Neural cell (in vitro differentiated cells): ENCODE measurements around the gene PTPN5. TPM values are rescaled to one million over a fixed set of nuclear protein-coding genes. Genes with fewer than 3 reads are reported as not detected.

Experiments
- H2AFZ ChIP-seq: fragments of 200-600, 300-800 bp; sonication (generic), shearing (Covaris generic); 2 replicates; pipeline ENCODE4 v1.6.0; 2014; ENCODE audit warnings: low read depth, mild to moderate bottlenecking, antibody characterized with exemption, low read length, moderate library complexity
- H3F3A ChIP-seq: fragments of 200-600 bp; shearing (Covaris generic); 2 replicates; pipeline ENCODE4 v1.6.1; 2016; ENCODE audit warnings: mild to moderate bottlenecking, moderate library complexity, mixed read lengths, antibody characterized with exemption, low read length; ENCODE audit not compliant: insufficient read depth, poor library complexity, severe bottlenecking
- H3K27ac ChIP-seq: fragments of 200-600, 300-800 bp; sonication (generic), shearing (Covaris generic); 2 replicates; pipeline ENCODE4 v1.5.1; 2014; ENCODE audit warnings: mild to moderate bottlenecking, low read length, moderate library complexity
- H3K27me3 ChIP-seq: fragments of 300-800, 200-600 bp; sonication (generic), shearing (Covaris generic); 2 replicates; pipeline ENCODE4 v1.6.0; 2014; ENCODE audit warnings: mild to moderate bottlenecking, low read depth, low read length, moderate library complexity; ENCODE audit not compliant: insufficient read depth
- H3K36me3 ChIP-seq: fragments of 300-800, 200-600 bp; sonication (generic), shearing (Covaris generic); 2 replicates; pipeline ENCODE4 v1.5.1; 2014; ENCODE audit warnings: mild to moderate bottlenecking, antibody characterized with exemption, low read length, moderate library complexity; ENCODE audit not compliant: insufficient read depth
- H3K4me2 ChIP-seq: fragments of 300-800, 200-600 bp; sonication (generic), shearing (Covaris generic); 2 replicates; pipeline ENCODE4 v1.6.0; 2014; ENCODE audit warnings: mild to moderate bottlenecking, low read length
- H3K4me3 ChIP-seq: fragments of 300-800, 200-600 bp; sonication (generic), shearing (Covaris generic); 2 replicates; pipeline ENCODE4 v1.5.1; 2014; ENCODE audit warnings: mild to moderate bottlenecking, low read length, moderate library complexity
- H3K79me2 ChIP-seq: fragments of 200-600 bp; shearing (Covaris generic); replicated peaks from 2 replicates; pipeline ENCODE4 v1.6.0; 2014; ENCODE audit warnings: mild to moderate bottlenecking, low read length, moderate library complexity; ENCODE audit not compliant: insufficient read depth
- H3K9ac ChIP-seq: fragments of 300-800, 200-600 bp; sonication (generic), shearing (Covaris generic); 2 replicates; pipeline ENCODE4 v1.6.1; 2016; ENCODE audit warnings: mild to moderate bottlenecking, low read length, mixed read lengths
- H3K9me2 ChIP-seq: fragments of 200-600 bp; shearing (Covaris generic); 2 replicates; pipeline ENCODE4 v1.6.1; 2016; ENCODE audit warnings: mild to moderate bottlenecking, low read length, mixed read lengths; ENCODE audit not compliant: insufficient read depth
- H3K9me3 ChIP-seq: fragments of 200-600, 300-800 bp; sonication (generic), shearing (Covaris generic); 2 replicates; pipeline ENCODE4 v1.6.1; 2016; ENCODE audit warnings: mild to moderate bottlenecking, mixed run types, low read length, moderate library complexity, mixed read lengths
- H4K20me1 ChIP-seq: fragments of 200-600 bp; shearing (Covaris generic); 2 replicates; pipeline ENCODE4 v1.6.1; 2016; ENCODE audit warnings: mild to moderate bottlenecking, mixed run types; ENCODE audit not compliant: insufficient read depth
- EP300 ChIP-seq: fragments of 450-650 bp; conservative IDR thresholded peaks from 2 replicates; pipeline ENCODE4 v1.6.1; 2014; ENCODE audit warnings: antibody characterized with exemption, mild to moderate bottlenecking, moderate library complexity; ENCODE audit not compliant: poor library complexity, severe bottlenecking
- EZH2 ChIP-seq: fragments of 200-600, 300-800 bp; shearing (Covaris generic), sonication (generic); IDR thresholded peaks from 2 replicates; pipeline ENCODE4 v1.6.1; 2014; ENCODE audit warnings: antibody characterized with exemption, low read length, borderline replicate concordance, mild to moderate bottlenecking; ENCODE audit not compliant: insufficient read depth, poor library complexity, severe bottlenecking
- MXI1 ChIP-seq: fragments of 450-650 bp; conservative IDR thresholded peaks from 2 replicates; pipeline ENCODE4 v1.6.1; 2014; ENCODE audit warnings: antibody characterized with exemption, mild to moderate bottlenecking; ENCODE audit not compliant: poor library complexity, severe bottlenecking
- POLR2AphosphoS5 ChIP-seq: IDR thresholded peaks from 2 replicates; pipeline ENCODE4 v1.6.1; 2012
- RAD21 ChIP-seq: fragments of 450-650 bp; conservative IDR thresholded peaks from 2 replicates; pipeline ENCODE4 v1.6.1; 2014; ENCODE audit warnings: antibody characterized with exemption, mild to moderate bottlenecking, moderate library complexity
- REST ChIP-seq: IDR thresholded peaks from 2 replicates; pipeline ENCODE4 v1.6.1; 2012; ENCODE audit warnings: borderline replicate concordance
- SMC3 ChIP-seq: fragments of 450-650 bp; conservative IDR thresholded peaks from 2 replicates; pipeline ENCODE4 v1.6.1; 2014; ENCODE audit warnings: antibody characterized with exemption, mild to moderate bottlenecking, moderate library complexity; ENCODE audit not compliant: poor library complexity
- TAF1 ChIP-seq: IDR thresholded peaks from 2 replicates; pipeline ENCODE4 v1.6.1; 2012; ENCODE audit warnings: low read depth
- polyA plus RNA-seq: library from polyadenylated mRNA; depleted of rRNA; stranded (reverse); fragments of >200 nt; gene quantifications from 2 replicates; pipeline ENCODE4 v1.2.3, GENCODE V29; 2014
- TF ChIP-seq, protein P1 (sequence below): fragments of 450-650 bp; IDR thresholded peaks from 2 replicates; pipeline ENCODE4 v1.5.1; 2014; ENCODE audit warnings: antibody characterized with exemption, mild to moderate bottlenecking, moderate library complexity; ENCODE audit not compliant: poor library complexity, severe bottlenecking

Gene PTPN5
- polyA plus RNA-seq, 1 donor from 2014 or later, result 122 TPM

DNA sequence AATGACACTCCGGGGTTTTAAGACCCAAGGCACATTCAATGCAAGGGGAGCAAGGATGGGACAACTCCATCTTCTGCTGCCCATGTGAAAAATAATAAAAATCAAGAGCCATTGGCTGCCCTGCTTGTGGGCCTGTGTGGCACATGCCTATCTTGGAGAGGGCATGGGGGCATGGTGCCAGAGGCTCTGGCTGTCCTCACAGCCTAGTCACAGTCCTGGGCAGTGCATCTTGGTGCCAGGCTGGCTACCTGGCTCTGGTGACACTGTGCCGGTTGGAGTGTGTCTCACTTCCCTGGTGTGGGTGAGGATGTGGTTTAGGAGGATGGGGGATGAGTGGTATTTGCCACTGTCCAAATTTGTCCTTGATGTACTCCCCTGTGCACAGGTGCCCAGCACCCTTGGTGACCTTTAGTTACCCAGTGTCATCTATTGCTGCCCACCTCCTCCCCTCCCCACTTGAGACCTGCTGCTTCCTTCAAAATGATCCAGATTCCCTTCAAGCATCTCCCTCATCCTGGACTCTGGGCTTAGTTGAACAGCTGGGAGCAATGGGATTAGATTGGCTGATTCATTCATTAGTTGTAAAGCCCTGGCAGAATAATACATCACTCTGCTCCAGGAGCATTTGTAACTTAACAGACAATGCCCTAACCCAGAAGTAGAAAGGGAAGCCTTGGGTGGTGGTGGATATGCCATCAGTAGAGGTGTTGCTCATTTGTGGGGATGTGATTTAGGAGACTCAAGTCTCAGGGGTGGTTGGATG lies 88.4 kb downstream of the PTPN5 start:
- no peak for TF ChIP-seq SMC3
- TF ChIP-seq POLR2AphosphoS5, result no peak
- TF ChIP-seq, protein P1, sequence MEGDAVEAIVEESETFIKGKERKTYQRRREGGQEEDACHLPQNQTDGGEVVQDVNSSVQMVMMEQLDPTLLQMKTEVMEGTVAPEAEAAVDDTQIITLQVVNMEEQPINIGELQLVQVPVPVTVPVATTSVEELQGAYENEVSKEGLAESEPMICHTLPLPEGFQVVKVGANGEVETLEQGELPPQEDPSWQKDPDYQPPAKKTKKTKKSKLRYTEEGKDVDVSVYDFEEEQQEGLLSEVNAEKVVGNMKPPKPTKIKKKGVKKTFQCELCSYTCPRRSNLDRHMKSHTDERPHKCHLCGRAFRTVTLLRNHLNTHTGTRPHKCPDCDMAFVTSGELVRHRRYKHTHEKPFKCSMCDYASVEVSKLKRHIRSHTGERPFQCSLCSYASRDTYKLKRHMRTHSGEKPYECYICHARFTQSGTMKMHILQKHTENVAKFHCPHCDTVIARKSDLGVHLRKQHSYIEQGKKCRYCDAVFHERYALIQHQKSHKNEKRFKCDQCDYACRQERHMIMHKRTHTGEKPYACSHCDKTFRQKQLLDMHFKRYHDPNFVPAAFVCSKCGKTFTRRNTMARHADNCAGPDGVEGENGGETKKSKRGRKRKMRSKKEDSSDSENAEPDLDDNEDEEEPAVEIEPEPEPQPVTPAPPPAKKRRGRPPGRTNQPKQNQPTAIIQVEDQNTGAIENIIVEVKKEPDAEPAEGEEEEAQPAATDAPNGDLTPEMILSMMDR, result no peak
- no peak for TF ChIP-seq EZH2
- TF ChIP-seq TAF1, result no peak

GRCh38 chr11:18701614-18702216 lies 89.9 kb downstream of the PTPN5 start:
- TF ChIP-seq REST (no peak), TAF1 (no peak), EP300 (no peak), SMC3 (no peak), RAD21 (no peak), MXI1 (no peak), POLR2AphosphoS5 (no peak), EZH2 (no peak)
- TF ChIP-seq, protein P1, result no peak
- H3F3A ChIP-seq, result no peaks in the 10 kb centered on the region
- no peak overlapping the region for H3K4me2 ChIP-seq
- H3K27me3 ChIP-seq, result no peaks in the 10 kb centered on the region
- H3K4me3 ChIP-seq, result no peak overlapping the region
- no peaks in the 10 kb centered on the region for H4K20me1 ChIP-seq
- H3K9me3 ChIP-seq, result no peaks in the 10 kb centered on the region
- H3K9ac ChIP-seq, result no peak overlapping the region
- H3K27ac ChIP-seq, result no peak overlapping the region
- H3K9me2 ChIP-seq, result no peaks in the 10 kb centered on the region
- no peak overlapping the region for H2AFZ ChIP-seq
- no peaks in the 10 kb centered on the region for H3K36me3 ChIP-seq
- no peaks in the 10 kb centered on the region for H3K79me2 ChIP-seq

More for the DNA sequence above, 88.4 kb downstream of the PTPN5 start:
- Histone ChIP-seq H3K36me3 (no peaks in the 10 kb centered on the region), H4K20me1 (no peaks in the 10 kb centered on the region), H2AFZ (no peak overlapping the region), H3K79me2 (no peaks in the 10 kb centered on the region), H3K4me3 (no peak overlapping the region), H3K4me2 (no peak overlapping the region), H3K27me3 (no peaks in the 10 kb centered on the region), H3F3A (no peaks in the 10 kb centered on the region), H3K9me2 (no peaks in the 10 kb centered on the region), H3K9ac (no peak overlapping the region), H3K27ac (no peak overlapping the region), H3K9me3 (no peaks in the 10 kb centered on the region)
